HS-27A (cell line): Measurements from ENCODE around the gene MYOM3.

ENCODE experiments used
- DNase-seq: peaks from one replicate; pipeline ENCODE4 v3.0.0-alpha.2; 2012; ENCODE audit warnings: low read depth, missing footprints

The MYOM3 gene

DNA sequence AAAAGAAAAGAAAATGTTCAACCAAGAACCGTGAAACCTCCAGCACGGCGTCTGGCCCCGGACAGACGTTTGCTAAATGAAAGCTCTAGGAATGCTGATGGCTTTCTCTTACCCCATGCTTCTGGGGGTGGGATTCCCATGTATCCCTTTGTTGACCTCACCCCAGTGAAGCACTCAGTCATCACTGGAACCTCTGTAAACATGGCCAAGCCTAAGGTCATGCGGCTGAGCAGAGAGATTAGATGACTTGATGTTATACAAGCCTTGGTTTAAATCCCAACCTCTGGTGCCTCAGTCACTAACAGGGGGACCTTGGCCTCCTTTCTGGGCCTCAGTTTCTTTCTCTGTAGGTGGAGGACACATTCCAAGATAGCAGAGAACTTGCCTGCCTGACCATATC, 2.8 kb upstream of the MYOM3 start:
- no peak for DNase-seq

DNA sequence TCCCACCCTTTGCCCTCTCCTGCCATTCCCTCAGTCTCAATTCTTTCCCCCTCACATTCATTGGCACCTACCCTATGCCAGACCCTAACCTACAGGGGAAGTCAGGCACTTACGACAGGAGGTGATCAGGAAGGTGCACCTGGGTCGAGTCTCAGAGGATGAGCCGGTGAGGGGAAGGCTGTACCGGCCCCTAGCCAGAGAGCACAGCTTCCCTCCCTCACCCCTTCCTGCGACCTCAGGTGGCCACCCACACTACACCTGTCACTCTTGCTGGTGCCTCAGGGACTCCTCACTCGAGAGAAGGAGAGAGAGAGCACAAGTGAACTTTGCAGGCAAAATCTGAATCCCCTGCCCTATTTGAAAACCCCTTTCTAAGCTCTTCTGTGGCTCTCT, 1.7 kb upstream of the MYOM3 start:
- DNase-seq = no peak

DNA sequence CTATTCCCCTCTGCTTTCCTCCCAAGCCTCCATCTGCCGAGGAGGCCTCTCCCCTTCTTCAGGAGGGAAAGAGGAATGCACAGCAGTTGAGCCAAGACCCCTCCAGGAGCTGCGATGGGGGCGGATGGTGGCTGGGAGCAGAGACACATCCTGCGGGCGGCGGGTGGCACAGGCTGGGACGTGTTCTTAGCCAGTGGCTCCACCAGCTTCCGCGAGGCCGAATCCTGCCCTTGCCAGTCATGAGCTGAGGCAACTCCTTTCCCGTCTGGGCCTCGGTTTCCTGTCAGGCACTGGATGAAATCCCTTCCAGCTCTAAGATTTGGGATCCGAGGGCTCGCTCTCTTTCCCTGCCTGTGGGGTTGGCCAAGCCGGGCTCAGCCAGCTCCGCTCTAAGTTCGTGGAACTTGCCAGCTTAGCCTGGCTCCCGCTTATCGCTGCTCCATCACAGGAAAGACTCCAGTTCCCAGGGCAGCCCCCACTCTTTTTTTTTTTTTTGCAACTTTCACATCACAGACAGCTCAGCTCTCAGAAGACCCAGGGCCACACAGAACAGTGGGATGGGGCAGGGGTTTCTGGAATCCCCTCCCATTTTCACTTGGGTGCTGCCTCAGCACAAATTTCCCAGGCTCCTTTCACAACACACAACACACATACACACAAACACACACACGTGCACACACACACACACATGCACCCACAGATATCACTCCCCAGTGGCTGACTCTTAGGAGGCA, 506 bp downstream of the MYOM3 start:
- no peak for DNase-seq

DNA sequence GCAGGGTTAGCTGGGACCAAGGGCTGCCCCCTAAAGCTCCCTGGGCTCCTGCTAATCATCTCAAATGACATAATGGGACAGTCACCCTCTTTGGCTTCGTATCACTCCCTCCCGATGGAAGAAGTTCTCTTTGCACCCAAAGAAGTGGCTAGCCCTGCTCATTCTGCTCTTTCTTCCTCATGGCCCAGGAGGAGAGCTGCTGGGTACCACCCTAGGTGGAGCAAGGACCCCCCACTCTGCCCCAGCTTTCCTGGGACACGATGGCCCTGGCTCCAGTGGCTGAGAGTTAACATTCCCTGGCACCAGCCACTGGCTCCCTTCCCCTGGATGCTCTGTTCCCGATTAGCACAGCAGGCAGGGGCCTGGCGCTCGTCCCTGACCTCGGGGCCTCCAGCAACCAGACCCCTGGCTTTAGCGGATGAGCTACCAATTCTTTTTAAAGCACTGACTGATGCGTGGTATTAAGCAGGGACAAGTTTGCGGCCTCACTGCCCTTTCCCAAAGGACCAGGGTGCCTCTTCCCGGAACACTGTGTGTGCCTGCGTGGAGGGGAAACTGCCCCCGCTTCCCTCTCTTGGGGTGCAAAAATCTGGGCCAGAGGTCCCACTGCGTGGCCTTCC, 1.2 kb downstream of the MYOM3 start:
- DNase-seq = no peak

DNA sequence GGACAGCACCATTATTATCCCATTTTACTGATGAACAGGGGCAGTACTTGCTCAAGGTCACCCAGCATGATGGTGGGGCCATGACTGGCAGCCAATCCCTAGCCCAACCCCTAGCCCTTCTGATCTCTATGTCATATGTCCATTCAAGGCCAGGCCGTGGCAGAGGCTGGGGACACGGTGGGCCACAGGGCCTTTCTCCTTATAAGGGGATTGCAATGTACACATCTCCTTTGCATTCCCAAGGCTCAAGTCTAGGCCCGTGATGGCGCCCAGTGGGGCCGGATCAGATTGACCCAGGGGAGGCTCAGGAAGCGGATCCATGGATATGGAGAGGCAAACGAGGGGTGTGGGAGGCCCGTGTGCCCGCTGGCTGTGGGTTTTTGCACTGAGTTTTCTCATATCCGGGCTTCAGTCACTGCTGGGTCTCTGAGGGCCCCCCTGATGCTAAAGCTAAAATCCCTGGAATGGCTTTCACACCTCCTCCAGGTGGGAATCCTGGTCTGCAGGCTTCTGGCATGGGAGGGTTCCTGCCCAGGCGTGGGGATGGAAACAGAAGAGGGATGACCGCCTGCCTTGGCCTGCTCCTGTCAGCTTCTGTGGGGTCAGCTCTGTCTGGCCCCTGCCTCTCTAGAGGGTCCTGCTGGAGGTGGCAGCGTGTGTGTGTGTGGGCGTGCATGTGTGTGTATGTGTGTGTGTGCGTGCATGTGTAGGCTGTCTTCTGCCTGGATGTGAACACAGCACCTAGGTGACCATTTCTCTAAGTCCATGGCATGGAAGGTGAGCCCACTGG, 2.1 kb downstream of the MYOM3 start:
- no peak for DNase-seq

DNA sequence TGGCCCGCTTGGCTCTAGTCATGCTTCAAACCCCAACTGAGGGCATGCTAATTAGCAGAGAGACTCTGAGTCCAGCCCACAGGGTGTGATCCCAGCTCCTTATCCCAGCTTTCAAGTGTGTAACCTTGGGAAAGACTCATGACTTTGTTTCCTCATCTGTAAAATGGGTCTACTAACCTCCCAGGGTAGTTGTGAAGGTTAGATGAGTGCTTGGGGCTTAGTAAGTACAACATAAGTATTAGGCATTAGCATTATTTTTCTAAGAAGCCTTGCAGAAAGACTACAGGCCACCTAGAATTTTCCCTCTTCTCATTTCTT, 2.8 kb downstream of the MYOM3 start:
- DNase-seq = no peak

DNA sequence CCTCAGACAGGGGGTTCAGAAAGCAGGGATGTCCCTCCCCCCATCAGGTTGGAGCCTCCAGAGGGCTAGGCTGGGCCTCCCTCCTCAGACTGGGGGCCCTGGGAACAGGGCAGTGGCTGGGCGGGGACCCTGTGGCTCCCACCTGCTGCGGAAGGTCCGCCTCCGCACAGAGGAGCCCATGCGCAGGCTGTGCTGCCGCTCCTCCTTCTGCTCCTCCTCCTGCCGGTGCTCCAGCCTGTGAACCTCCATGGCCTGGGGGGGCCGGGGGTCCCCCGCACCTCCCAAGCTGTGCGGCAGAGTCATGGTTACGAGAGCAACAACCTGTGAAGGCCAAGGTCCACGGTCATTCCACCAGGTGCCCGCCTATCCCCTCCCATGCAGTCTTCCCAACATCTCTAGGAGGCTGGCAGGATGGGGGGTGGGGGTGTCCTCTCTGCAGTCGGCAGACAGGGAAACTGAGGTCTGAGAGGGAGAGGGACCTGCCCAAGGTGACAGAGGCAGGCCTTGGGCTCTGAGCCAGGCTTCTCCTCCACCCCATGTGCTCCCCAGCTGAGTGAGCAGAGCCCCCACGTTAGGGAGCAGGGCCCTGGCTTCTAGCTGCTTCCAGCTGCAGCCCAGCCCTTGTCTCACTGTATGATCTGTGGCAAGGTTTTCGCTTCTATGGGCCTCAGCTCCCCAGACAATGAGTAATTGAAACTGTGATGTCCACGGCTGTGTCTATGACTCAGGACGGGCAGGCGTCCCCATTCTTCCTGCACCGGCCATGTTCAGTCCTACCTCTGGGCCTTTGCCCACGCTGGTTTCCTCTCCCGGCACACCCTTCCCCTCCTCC, 3.4 kb downstream of the MYOM3 start:
- DNase-seq = peak; percentile 27

DNA sequence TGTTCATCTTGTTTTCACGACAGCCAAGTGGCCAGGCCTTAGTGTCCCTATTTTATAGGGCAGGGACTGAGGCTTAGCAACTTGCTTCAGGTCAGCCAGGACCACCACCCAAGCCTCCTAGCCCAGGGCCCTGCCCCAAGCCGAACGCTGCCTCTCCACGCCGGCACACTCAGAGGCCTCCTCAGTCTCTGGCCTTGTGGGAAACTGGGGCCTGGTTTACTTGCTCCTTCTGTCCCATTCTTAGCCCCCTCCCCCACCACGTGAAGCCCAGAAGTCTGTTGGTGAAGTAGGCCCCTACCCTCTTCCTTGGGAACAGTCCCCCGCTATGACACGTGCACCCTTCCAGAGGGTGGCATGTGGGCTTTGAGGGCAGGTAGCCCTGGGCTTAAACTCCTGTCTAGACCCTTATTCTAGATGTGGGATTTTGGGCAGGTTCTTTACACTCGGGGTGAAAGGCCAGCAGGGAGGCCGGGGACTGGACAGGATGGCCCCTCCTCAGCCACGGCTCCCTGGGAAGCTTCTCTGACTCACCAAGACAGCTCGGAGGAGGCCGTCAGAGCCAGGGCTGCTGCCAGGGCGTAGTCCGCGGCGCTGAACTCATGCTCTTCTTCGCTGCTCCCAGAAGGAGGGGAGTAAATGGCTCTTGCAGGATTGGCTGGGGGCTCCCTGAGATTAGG, 4.3 kb downstream of the MYOM3 start:
- DNase-seq = no peak

DNA sequence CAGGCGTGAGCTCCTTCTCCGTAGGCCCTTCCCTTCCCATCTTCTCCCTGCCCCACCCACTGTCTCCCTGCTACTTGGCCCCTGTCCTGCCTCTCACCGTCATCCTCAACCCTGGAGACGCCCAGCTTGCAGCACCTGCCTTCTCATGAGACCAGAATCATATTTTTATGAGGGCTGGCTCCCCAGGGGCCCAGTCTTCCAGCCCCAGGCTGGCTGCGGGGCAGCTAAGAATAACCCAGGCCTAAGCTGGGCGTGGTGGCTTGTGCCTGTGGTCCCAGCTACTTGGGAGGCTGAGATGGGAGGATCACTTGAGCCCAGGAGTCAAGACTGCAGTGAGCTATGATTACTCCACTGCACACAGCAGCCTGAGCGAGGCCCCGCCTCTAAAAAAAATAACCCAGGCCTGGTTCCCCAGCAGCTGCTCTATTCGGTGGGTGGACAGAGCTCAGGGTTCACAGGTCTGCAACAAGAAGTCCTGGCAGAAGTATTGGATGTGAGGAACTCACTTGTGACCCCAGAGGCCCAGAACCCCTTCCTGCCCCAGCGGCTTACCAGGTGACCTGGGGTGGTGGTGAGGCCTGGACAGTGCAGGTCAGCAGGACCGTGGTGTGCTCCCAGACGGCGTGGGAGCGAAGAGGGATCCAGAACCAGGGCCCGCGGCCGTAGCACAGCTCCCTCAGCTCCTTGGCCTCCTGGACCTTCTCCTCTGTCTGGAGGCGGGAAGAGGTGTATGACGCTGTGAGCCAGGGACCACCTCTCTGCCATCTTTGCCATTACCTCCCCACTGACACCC, 6.4 kb downstream of the MYOM3 start:
- DNase-seq = no peak

DNA sequence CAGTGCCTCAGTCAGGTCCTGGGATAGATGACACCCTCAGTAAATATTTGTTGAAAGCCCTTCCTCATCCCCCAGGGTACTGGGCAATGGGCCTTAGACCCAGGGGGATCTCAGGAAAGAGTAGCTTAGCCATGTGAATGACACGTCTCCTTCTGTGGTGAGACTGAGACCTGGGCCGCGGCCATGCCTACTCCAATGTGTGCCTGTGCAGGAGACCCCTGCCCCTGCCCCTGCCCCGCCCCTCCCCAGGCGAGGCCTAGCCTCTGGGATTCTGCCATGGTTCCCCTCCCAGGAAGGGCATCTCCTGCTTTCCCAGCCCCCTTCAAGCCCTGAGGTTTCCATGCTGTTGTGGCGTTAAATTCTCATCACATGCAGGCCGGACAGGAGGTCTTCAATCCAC, 7.1 kb downstream of the MYOM3 start:
- no peak for DNase-seq

DNA sequence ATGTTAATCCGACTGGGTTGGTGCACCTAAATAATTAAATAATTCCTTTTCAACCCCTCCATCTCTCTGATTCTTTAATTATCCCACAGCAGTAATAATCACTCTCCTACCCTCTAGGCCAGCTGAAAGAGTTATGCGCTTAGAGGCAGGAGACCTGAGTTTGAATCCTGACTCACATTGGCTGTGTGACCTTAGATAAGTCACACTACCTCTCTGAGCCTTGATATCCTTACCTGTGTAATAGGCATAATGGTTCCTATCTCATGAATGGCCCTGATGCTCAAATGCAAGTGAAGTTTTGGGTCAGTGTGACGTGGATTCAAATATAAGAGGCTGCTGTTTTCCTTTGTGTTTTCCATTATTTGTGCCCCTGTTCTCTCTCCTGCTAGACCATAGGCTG, 8.1 kb downstream of the MYOM3 start:
- no peak for DNase-seq

DNA sequence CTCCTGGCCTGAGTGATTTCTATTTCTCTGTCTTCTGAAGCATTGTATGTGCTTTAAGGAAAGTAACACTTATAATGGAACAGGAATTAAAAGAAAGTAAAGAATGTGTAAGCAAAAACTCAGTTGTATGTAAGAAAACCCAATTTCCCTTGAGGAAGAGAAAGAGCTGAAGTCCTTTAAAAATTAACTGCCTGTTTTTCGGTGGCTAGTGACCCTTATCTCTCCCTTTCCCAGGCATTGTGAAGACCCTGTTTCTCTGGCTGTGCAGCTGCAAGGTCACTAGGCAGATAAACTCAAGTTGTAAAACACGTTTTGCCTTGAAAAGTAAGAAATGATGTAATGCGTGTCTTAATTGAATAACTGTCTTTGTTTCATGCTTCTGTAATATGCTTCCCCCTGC, 8.5 kb downstream of the MYOM3 start:
- no peak for DNase-seq

DNA sequence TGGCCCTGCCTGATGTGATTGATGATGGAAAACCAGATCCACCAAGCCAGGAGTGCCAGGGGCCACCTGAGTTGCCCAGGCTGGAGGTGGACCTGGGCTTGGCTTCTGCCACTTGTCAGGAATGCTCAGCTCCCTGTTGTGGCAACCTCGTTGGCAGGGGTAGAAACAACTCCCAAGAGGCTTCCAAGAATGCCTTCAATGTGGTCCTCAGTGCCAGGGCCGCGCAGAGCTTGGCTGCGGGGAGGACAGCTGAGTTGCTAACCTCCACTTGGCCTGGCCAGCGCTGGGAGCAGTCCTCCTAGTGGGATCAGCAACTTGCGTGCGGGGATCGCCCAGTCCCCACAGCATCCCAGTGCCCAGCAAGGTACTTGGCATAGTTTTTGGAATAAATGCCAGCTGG, 9.0 kb downstream of the MYOM3 start:
- DNase-seq = no peak

DNA sequence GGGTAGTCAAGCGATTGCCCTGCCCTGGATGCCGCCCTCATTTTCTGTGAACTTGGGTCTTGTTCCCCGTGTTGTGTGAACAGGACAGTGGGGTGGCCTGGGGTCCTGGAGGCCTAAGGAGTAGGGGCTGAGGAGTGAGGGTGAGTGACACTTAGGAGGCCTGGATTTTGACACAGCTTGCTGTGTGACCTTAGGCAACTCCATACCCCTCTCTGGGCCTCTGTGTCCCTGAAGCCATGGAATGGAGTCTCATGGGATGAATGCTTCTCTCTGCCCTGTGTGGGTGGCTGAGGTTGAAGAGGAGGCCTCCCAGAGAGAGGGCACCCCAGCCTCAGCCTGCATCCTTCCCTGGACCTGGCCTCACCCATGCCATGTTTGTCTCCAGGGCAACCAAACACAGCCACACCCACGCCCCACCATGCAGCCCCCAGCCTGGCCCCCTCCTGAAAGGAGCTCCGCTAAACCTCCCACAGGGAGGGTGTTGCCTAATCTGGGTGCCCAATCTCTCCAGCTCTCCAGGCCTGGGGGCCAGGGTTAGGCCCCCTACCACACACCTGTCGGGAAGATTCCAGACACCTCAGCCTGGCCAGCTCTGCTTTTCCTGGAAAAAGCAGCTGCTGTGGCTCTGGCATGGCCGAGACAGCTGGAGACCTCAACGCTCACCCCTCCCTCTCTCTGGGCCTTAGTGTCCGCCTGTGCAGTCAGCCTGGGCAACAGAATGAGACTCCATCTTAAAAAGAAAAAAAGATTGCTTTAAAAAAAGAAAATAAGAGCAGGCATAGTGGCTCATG, 9.9 kb downstream of the MYOM3 start:
- no peak for DNase-seq

DNA sequence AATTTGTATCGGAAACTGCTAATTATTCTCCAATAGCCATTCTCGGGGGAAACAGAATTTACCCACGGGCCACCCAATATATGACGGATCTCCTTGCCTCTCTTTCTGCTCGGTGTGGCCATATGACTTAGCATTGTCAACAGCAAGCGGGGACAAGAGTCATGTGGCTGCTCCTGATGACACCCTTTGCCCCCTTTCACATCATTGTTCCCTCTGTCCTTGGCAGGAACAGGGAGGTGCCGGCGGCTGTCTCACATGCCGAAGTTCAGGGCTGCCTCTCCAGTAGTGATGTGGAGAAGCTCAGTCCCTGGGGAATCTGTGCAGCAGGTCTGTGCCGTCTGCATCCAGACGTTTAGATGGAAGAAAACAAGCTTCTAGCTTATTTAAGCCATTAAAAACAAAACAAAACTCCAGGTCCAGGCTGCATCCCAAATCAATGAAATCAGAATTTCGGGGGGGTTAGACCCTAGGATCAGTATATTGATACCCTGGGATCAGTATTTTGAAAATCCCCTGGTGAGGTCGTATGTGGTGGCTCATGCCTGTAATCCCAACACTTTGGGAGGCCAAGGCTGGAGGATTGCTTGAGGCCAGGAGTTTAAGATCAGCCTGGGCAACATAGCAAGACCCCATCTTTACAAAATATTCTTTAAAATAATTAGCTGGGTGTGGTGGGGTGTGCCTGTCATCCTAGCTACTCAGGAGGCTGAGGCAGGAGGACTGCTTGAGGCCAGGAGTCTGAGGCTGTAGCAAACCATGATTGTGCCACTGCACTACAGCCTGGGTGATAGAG, 10.8 kb downstream of the MYOM3 start:
- DNase-seq = no peak

DNA sequence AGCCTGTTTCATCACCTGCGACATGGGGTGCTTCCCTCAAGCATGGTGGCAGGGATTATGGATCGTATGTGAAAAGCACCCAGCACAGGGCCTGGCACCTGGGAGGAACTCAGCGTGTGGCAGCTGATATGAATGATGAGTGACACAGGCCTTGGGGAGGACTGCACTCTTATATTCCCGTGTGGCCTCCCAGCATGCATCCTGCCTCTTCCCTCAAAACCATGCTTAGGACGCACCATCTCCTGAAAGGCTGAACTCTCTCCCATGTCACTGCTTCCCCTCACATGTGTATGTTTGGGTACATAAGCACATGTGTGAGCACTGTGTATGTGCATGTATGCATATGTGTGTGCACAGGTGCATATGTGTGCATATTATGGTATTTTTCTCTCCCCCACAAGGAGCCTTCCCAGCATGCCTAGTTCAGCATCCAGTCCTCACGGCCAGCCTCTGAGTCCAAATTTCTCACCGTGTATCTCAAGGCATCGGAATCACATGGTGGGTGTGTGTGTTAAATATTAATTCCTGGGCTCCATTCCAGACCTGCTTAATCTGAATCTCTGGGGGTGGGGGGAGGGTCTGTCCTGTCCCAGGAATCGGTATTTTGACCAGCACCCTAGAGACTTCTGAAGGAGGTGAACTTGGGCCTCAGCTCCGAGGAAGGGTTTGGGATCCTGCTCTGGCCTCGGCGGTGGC, 12.8 kb downstream of the MYOM3 start:
- no peak for DNase-seq

DNA sequence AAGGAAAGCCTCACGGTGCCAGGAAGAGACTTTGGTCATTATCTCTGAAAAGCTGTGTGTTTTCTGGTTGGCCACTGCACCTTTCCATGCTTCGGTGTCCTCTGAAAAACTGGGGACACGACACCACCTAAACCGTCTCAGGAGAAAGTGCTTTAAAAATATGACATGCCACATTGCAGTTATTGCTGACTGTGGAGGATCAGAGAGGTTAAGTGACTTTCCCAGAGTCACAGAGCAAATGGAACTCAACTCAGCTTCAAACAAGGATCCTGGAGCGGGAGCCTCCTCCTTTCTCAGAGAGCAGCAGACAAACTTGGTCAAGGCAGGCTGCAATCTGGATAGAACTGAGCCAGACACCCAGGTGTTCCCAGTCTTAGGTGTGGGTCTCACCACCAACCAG, 13.8 kb downstream of the MYOM3 start:
- no peak for DNase-seq

DNA sequence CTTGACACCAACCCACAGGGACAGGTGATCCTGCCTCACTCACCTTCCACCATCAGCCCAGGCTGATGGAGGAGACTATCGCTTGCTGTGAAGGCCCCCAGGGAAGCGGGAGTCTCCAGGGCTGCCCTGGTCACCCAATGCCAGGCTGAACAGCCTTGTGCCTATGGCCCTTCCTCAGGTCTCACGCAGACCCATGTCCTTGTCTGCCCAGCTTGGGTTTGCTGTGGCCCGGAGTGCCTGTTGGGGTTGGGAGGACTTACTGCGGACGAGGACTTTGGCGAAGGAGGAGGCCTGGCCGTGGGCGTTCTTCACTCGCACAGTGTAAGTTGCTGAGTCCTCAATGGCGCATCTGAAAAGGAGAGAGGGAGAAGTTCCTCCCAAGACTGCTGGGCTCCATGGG, 14.3 kb downstream of the MYOM3 start:
- DNase-seq = no peak

DNA sequence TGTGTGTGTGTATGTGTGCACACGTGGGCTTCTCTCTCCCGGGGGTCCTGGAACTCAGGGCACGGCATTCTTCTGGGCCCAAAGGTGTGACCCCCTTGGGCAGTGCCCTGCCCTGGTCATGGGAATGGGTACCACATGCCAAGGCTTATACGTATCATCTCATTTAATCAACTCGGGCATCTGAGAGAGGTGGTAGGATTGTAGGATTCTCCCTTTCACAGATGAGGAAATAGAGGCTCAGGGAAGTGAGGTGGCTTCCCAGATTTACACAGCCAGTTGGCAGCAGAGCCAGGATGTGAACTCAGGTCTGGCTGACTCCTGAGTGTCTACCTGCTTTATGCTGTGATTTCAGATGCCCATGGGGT, 15.2 kb downstream of the MYOM3 start:
- no peak for DNase-seq
